PFSK-1 (cell line): ENCODE data around the gene C16orf87.

Experiments
- FOXP2 ChIP-seq: optimal IDR thresholded peaks from 2 replicates; pipeline ENCODE3; 2011; ENCODE audit warnings: borderline replicate concordance, control low read depth, inconsistent platforms; ENCODE audit not compliant: insufficient read depth; ENCODE audit errors: extremely low read length, extremely low read depth
- POLR2AphosphoS5 ChIP-seq: IDR thresholded peaks from 2 replicates; pipeline ENCODE4 v1.6.1; 2012; ENCODE audit warnings: low read depth, mild to moderate bottlenecking, control low read depth, low read length, moderate library complexity
- SIN3A ChIP-seq: IDR thresholded peaks from 2 replicates; pipeline ENCODE4 v1.6.1; 2012; ENCODE audit warnings: mild to moderate bottlenecking, low read length, moderate library complexity, borderline replicate concordance; ENCODE audit not compliant: insufficient read depth
- TAF1 ChIP-seq: IDR thresholded peaks from 2 replicates; pipeline ENCODE4 v1.6.1; 2012; ENCODE audit warnings: low read length, control low read depth, borderline replicate concordance; ENCODE audit not compliant: insufficient read depth
- TF ChIP-seq, protein P1 (sequence below), 2 experiments: IDR thresholded peaks; 2 replicates each; pipeline versions ENCODE4 v1.6.1 to v1.8.0; 2011 to 2012; ENCODE audit warnings: low read depth in 2 of 2, low read length in 2 of 2, control low read depth in 1 of 2, inconsistent platforms in 1 of 2, mild to moderate bottlenecking in 1 of 2, moderate library complexity in 1 of 2; ENCODE audit not compliant: insufficient read depth in 1 of 2

C16orf87 gene

DNA sequence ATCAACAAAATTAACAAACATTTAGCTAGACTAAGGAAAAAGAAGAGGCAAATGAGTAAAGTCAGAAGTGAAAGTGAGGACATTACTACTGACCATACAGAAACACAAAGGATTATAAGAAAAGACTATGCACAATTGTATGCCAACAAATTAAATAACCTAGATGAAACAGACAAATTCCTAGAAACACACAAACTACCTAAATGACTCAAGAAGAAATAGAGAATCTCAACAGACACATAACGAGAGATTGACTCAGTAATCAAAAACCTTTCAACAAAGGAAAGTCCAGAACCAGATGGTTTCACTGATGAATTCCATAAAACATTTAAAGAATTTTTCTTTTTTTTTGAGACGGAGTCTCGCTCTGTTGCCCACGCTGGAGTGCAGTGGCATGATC, 47.2 kb downstream of the C16orf87 start:
- TF ChIP-seq, protein P1, sequence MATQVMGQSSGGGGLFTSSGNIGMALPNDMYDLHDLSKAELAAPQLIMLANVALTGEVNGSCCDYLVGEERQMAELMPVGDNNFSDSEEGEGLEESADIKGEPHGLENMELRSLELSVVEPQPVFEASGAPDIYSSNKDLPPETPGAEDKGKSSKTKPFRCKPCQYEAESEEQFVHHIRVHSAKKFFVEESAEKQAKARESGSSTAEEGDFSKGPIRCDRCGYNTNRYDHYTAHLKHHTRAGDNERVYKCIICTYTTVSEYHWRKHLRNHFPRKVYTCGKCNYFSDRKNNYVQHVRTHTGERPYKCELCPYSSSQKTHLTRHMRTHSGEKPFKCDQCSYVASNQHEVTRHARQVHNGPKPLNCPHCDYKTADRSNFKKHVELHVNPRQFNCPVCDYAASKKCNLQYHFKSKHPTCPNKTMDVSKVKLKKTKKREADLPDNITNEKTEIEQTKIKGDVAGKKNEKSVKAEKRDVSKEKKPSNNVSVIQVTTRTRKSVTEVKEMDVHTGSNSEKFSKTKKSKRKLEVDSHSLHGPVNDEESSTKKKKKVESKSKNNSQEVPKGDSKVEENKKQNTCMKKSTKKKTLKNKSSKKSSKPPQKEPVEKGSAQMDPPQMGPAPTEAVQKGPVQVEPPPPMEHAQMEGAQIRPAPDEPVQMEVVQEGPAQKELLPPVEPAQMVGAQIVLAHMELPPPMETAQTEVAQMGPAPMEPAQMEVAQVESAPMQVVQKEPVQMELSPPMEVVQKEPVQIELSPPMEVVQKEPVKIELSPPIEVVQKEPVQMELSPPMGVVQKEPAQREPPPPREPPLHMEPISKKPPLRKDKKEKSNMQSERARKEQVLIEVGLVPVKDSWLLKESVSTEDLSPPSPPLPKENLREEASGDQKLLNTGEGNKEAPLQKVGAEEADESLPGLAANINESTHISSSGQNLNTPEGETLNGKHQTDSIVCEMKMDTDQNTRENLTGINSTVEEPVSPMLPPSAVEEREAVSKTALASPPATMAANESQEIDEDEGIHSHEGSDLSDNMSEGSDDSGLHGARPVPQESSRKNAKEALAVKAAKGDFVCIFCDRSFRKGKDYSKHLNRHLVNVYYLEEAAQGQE (IDR thresholded peaks at IDR 0.05; ENCODE audit: insufficient read depth in 1 of 2, low read depth in 2 of 2, low read length in 2 of 2): no peak
- TF ChIP-seq FOXP2: no peak
- no peak for TF ChIP-seq POLR2AphosphoS5
- TF ChIP-seq SIN3A: no peak
- TF ChIP-seq TAF1: no peak

DNA sequence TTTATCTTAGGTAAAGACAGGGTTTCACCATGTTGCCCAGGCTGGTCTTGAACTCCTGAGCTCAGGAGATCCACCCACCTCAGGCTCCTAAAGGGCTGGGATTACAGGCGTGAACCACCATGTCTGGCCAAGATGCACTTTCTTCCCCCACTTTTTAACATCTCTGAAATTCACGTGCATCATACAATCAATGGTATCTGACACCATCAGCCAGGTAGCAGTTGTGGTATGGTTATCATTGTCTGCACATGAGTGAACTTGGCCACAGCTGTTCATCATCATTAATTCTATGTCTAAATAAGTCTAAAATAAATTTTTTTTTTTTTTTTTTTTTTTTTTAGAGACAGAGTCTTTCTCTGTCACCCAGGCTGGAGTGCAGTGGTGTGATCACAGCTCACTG, 48.7 kb downstream of the C16orf87 start:
- no peak for TF ChIP-seq POLR2AphosphoS5
- TF ChIP-seq TAF1: no peak
- TF ChIP-seq FOXP2: no peak
- TF ChIP-seq, protein P1 (IDR thresholded peaks at IDR 0.05; ENCODE audit: insufficient read depth in 1 of 2, low read depth in 2 of 2, low read length in 2 of 2): no peak
- TF ChIP-seq SIN3A: no peak

DNA sequence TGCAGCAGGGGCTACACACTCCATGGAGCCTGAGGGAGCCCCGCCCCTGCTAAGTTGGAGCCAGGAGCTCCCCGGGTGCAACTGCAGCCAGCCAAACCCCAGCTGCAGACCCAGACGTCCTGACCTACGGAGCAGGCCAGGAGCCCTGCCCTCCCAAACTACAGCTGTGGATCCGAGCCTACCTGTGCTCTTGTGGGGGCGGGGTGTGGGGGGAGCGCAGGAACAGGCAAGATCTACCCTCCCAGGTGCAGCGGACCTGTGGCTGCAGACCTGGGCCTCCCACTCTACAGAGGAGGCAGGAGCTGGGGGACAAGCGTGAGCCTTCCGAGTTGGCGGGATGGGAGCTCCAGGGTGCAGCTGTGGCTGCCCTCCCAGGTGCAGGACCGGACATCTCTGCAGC, 53.2 kb downstream of the C16orf87 start:
- TF ChIP-seq SIN3A: no peak
- no peak for TF ChIP-seq POLR2AphosphoS5
- TF ChIP-seq, protein P1 (IDR thresholded peaks at IDR 0.05; ENCODE audit: insufficient read depth in 1 of 2, low read depth in 2 of 2, low read length in 2 of 2): no peak

DNA sequence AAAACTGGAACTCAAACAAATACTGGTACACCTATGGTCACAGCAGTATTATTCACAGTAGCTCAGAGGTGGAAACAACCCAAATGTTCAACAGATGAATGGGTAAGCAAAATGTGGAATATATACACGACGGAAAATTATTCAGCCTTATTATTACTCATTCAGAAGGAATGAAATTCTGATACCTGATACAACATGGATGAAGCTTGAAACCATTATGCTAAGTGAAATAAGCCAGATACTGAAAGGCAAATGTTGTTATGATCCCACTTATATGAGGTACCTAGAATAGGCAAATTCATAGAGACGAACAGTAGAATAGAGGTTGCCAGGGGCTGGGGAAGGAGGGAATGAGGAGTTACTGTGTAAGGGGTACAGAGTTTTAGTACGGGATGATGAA, 55.8 kb downstream of the C16orf87 start:
- TF ChIP-seq TAF1: no peak
- TF ChIP-seq, protein P1 (IDR thresholded peaks at IDR 0.05; ENCODE audit: insufficient read depth in 1 of 2, low read depth in 2 of 2, low read length in 2 of 2): no peak
- TF ChIP-seq FOXP2: no peak
- TF ChIP-seq POLR2AphosphoS5: no peak
- TF ChIP-seq SIN3A: no peak

DNA sequence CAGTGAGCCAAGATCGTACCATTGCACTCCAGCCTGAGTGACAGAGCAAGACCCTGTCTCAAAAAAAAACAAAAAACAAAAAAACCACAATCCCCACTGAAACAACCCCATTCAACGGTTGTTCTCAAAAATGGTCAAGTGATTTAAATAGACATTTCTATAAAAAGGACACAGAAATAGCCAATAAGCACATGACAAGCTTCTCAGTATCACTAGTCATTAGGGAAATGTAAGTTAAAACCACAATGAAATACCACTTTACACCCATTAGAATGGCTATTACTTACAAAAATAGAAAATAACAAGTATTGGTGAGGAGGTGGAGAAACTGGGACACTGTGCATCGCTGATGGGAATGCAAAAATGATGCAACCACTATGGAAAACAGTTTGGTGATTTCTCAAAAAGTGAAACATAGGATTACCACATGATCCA, 56.2 kb downstream of the C16orf87 start:
- TF ChIP-seq TAF1 (no peak), FOXP2 (no peak), POLR2AphosphoS5 (no peak), SIN3A (no peak)
- TF ChIP-seq, protein P1 (IDR thresholded peaks at IDR 0.05; ENCODE audit: insufficient read depth in 1 of 2, low read depth in 2 of 2, low read length in 2 of 2): no peak
